PC-3 (cell line): ENCODE results near the gene THRB.

ENCODE experiments used
- CTCF ChIP-seq: fragments of 300-600 bp; sonication (generic); conservative IDR thresholded peaks from 2 replicates; pipeline ENCODE4 v1.5.1; 2017; ENCODE audit warnings: antibody characterized with exemption, low read depth, mild to moderate bottlenecking, low read length
- EZH2 ChIP-seq: fragments of 300-600 bp; sonication (generic); IDR thresholded peaks from one replicate; pipeline ENCODE4 v1.6.1; 2017; ENCODE audit warnings: antibody characterized with exemption, mild to moderate bottlenecking, low read length; ENCODE audit not compliant: unreplicated experiment
- EZH2phosphoT487 ChIP-seq: fragments of 300-600 bp; sonication (generic); IDR thresholded peaks from 2 replicates; pipeline ENCODE4 v1.6.1; 2018; ENCODE audit warnings: mild to moderate bottlenecking, antibody characterized with exemption, low read length, borderline replicate concordance

GRCh38 chr3:24490151-24490550 lies 4.5 kb downstream of the THRB start:
- TF ChIP-seq CTCF (no peak), EZH2phosphoT487 (no peak), EZH2 (no peak)
